Epithelial cell of proximal tubule (primary cell): Measurements from ENCODE around the gene DAGLA. TPM values are rescaled to one million over a fixed set of nuclear protein-coding genes. Genes with fewer than 3 reads are reported as not detected.

Source experiments
- DNase-seq: peaks from one replicate; pipeline ENCODE4 v3.0.0-alpha.2; 2011; ENCODE audit warnings: low read depth
- H3K4me3 ChIP-seq: 2 replicates; pipeline ENCODE4 v1.5.1; 2011; ENCODE audit warnings: low read depth, mild to moderate bottlenecking, low read length
- total RNA-seq: library from RNA; depleted of rRNA; stranded (reverse); fragments of >200 nt; gene quantifications from 2 replicates; pipeline ENCODE4 v1.2.3, GENCODE V29; 2015
- TF ChIP-seq, protein P1 (sequence below): conservative IDR thresholded peaks from 2 replicates; pipeline ENCODE4 v1.5.1; 2012; ENCODE audit warnings: low read depth, mild to moderate bottlenecking, low read length

DAGLA gene
- total RNA-seq, 1 donor from 2014 or later, result 4.5 TPM

GRCh38 chr11:61773809-61774208, 93.6 kb downstream of the DAGLA start:
- TF ChIP-seq, protein P1, sequence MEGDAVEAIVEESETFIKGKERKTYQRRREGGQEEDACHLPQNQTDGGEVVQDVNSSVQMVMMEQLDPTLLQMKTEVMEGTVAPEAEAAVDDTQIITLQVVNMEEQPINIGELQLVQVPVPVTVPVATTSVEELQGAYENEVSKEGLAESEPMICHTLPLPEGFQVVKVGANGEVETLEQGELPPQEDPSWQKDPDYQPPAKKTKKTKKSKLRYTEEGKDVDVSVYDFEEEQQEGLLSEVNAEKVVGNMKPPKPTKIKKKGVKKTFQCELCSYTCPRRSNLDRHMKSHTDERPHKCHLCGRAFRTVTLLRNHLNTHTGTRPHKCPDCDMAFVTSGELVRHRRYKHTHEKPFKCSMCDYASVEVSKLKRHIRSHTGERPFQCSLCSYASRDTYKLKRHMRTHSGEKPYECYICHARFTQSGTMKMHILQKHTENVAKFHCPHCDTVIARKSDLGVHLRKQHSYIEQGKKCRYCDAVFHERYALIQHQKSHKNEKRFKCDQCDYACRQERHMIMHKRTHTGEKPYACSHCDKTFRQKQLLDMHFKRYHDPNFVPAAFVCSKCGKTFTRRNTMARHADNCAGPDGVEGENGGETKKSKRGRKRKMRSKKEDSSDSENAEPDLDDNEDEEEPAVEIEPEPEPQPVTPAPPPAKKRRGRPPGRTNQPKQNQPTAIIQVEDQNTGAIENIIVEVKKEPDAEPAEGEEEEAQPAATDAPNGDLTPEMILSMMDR, result no peak
- no peak for DNase-seq
- no peak overlapping the region for H3K4me3 ChIP-seq

GRCh38 chr11:61774411-61774810, 94.2 kb downstream of the DAGLA start:
- TF ChIP-seq, protein P1, result no peak
- H3K4me3 ChIP-seq, result no peak overlapping the region
- no peak for DNase-seq

GRCh38 chr11:61775106-61775505, 94.9 kb downstream of the DAGLA start:
- no peak for DNase-seq
- TF ChIP-seq, protein P1, result no peak

DNA sequence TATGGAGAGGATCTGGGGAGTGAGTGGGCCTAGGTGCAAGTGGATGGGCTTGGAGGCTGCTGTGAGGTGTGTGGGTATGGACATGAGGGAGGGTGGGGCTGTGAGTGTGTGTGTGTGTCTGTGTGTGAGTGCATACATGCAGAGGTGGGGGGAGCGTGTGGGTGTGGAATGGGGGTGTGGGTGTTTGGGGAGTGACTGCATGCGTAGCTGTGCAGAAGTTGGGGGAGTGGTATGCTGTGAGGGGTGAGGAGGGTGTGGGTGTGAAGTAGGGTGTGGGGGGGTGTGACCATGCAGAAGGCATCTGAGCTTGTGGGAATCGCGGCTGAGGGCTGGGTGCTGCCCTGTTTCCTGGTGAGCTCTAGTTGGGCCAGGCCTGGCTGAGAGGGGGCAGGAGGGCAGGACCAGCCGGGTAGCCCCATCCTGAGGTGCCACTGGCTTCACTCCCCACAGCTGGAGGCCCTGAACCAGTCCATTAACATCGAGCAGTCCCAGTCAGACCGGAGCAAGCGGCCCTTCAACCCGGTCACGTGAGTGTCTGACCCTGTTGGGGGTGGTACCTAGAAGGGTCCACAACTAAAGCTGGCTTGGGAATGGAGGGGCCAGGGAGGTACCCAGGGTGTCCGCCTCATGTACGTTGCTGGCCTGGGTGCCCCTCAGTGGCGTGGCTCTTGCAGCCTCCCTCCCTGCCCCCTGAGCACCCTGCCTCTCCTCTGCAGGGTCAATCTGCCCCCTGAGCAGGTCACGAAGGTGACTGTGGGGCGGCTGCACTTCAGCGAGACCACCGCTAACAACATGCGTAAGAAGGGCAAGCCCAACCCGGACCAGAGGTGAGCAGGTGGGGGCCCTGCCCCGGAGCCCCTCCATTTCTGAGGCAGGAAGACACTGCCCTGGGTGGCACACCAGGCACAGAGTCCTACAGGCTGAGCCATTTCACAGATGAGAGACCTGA, 95.7 kb downstream of the DAGLA start:
- no peak overlapping the region for H3K4me3 ChIP-seq
- TF ChIP-seq, protein P1, result no peak
- DNase-seq, result no peak

More at GRCh38 chr11:61775106-61775505, 94.9 kb downstream of the DAGLA start:
- H3K4me3 ChIP-seq, result no peak overlapping the region

DNA sequence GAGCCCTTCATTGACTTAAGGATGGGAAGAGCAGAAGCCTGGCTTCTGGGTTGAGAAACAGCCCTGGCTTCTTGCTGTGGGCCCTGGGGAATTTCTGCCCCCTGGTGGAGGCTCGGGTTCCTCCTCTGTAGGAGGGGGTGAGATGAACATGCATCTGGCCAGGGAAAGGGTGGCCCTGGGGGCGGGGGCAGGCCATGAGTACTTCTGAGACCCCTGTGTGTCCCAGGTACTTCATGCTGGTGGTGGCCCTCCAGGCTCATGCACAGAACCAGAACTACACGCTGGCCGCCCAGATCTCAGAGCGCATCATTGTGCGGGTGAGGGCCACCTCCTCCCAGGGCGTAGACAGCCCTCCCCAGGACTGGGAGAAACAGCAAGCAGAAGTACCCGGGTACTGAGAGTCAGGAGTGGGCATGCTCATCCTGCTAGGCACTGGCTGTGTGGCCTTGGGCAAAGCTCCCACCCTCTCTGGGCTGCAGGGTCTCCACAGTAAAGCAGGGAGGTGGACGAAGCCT, 96.4 kb downstream of the DAGLA start:
- H3K4me3 ChIP-seq, result no peak overlapping the region
- no peak for DNase-seq
- TF ChIP-seq, protein P1, result peak; percentile 87

GRCh38 chr11:61777234-61778090, 97.3 kb downstream of the DAGLA start:
- no peak overlapping the region for H3K4me3 ChIP-seq
- no peak for DNase-seq
- TF ChIP-seq, protein P1, result no peak
